HCT116 (cell line): ENCODE measurements around the gene GBF1. TPM values are rescaled to one million over a fixed set of nuclear protein-coding genes. Genes with fewer than 3 reads are reported as not detected.

Source experiments
- ATAC-seq: fragments of 200-7000 bp; cut with Tn5 transposase; 2 replicates; pipeline ENCODE4 v1.9.1; 2020; ENCODE audit warnings: mild to moderate bottlenecking, moderate library complexity
- BruUV-seq: library from RNA; stranded (reverse); fragments of 400-500 nt; replicated peaks from 2 replicates; lab custom pipeline; 2021; lab: Mats Ljungman, UMichigan
- CTCF ChIA-PET: fragments of 300-600 bp; sonication (Branson Sonifier 250); formaldehyde crosslinking; loops from one replicate; lab custom pipeline; 2021; ENCODE audit warnings: antibody characterized with exemption; lab: Charles Lee
- POLR2A ChIA-PET: fragments of 300-600, 350-600 bp; sonication (Branson Sonifier 250); formaldehyde crosslinking; loops from one replicate; lab custom pipeline; 2021; ENCODE audit warnings: antibody characterized with exemption; lab: Charles Lee
- RAD21 ChIA-PET, 2 experiments: fragments of 300-600 bp; sonication (Branson Sonifier 250); formaldehyde crosslinking; loops; one replicate each; lab custom pipeline; 2023; ENCODE audit warnings: low total read pairs in 2 of 2; ENCODE audit not compliant: uncharacterized antibody in 2 of 2, unreplicated experiment in 2 of 2, low non-redundant PET in 1 of 2; lab: Charles Lee
- DNase-seq: peaks from one replicate; pipeline ENCODE4 v3.0.0-alpha.2; 2010; ENCODE audit warnings: low read depth, low spot score
- H2AFZ ChIP-seq: fragments of 200-600 bp; shearing (Covaris generic), sonication (generic); 2 replicates; pipeline ENCODE4 v1.6.1; 2017; ENCODE audit warnings: low read depth, mixed run types, mixed read lengths, antibody characterized with exemption, low read length; ENCODE audit not compliant: poor library complexity, severe bottlenecking
- H3K27ac ChIP-seq: 2 replicates; pipeline ENCODE4 v1.5.1; 2012; ENCODE audit warnings: low read depth, low read length
- H3K27me3 ChIP-seq: fragments of 200-600 bp; sonication (generic); 2 replicates; pipeline ENCODE4 v1.6.1; 2016; ENCODE audit warnings: mixed run types, low read length, mixed read lengths; ENCODE audit not compliant: insufficient read depth
- H3K36me3 ChIP-seq, 2 experiments: fragments of 200-500 bp in 1 of 2; fragments of 200-600 bp in 1 of 2; sonication (Bioruptor generic) in 1 of 2; sonication (generic) in 1 of 2; 2 replicates each; pipeline versions ENCODE4 v1.5.1 to v1.6.1; 2014 to 2016; ENCODE audit warnings: low read length in 2 of 2, inconsistent platforms in 1 of 2, mixed read lengths in 1 of 2, mixed run types in 1 of 2; ENCODE audit not compliant: insufficient read depth in 2 of 2, control insufficient read depth in 1 of 2
- H3K4me1 ChIP-seq, 2 experiments: fragments of 200-600 bp in 1 of 2; sonication (generic) in 1 of 2; 2 replicates each; pipeline versions ENCODE4 v1.5.1 to v1.6.1; 2012 to 2017; ENCODE audit warnings: low read length in 2 of 2, inconsistent platforms in 1 of 2, mild to moderate bottlenecking in 1 of 2, mixed read lengths in 1 of 2, mixed run types in 1 of 2, moderate library complexity in 1 of 2; ENCODE audit not compliant: insufficient read depth in 2 of 2, control insufficient read depth in 1 of 2
- H3K4me2 ChIP-seq: fragments of 200-600 bp; sonication (generic); 2 replicates; pipeline ENCODE4 v1.6.1; 2017; ENCODE audit warnings: mixed run types, low read length, mixed read lengths
- H3K4me3 ChIP-seq, 2 experiments: fragments of 200-600 bp in 1 of 2; sonication (generic) in 1 of 2; replicated peaks in 1 of 2; 2 replicates each; pipeline ENCODE4 v1.5.1; 2011 to 2016; ENCODE audit warnings: low read length in 2 of 2, control low read depth in 1 of 2, low read depth in 1 of 2, mild to moderate bottlenecking in 1 of 2, mixed read lengths in 1 of 2, mixed run types in 1 of 2
- H3K79me2 ChIP-seq: fragments of 200-600 bp; sonication (generic); 2 replicates; pipeline ENCODE4 v1.6.1; 2017; ENCODE audit warnings: mild to moderate bottlenecking, mixed run types, low read length, moderate library complexity, mixed read lengths; ENCODE audit not compliant: insufficient read depth
- H3K9ac ChIP-seq: fragments of 200-600 bp; sonication (generic); 2 replicates; pipeline ENCODE4 v1.6.1; 2016; ENCODE audit warnings: low read length, mixed read lengths
- H3K9me2 ChIP-seq: fragments of 200-600 bp; sonication (generic), shearing (Covaris generic); 2 replicates; pipeline ENCODE4 v1.6.1; 2017; ENCODE audit warnings: mixed run types, mild to moderate bottlenecking, moderate library complexity; ENCODE audit not compliant: insufficient read depth
- H3K9me3 ChIP-seq, 2 experiments: fragments of 200-500 bp in 1 of 2; fragments of 200-600 bp in 1 of 2; sonication (Bioruptor generic) in 1 of 2; sonication (generic) in 1 of 2; 2 replicates each; pipeline ENCODE4 v1.6.1; 2014 to 2017; ENCODE audit warnings: low read length in 2 of 2, mixed read lengths in 2 of 2, inconsistent platforms in 1 of 2, low read depth in 1 of 2, mild to moderate bottlenecking in 1 of 2, mixed run types in 1 of 2, moderate library complexity in 1 of 2; ENCODE audit not compliant: control insufficient read depth in 1 of 2, insufficient read depth in 1 of 2
- H4K20me1 ChIP-seq: fragments of 200-600 bp; sonication (generic), shearing (Covaris generic); 2 replicates; pipeline ENCODE4 v1.6.1; 2017; ENCODE audit warnings: mixed run types, mild to moderate bottlenecking, moderate library complexity; ENCODE audit not compliant: insufficient read depth
- CBX3 ChIP-seq: IDR thresholded peaks from 2 replicates; pipeline ENCODE4 v1.6.1; 2012; ENCODE audit warnings: low read depth
- POLR2A ChIP-seq: IDR thresholded peaks from 2 replicates; pipeline ENCODE4 v1.7.0; 2011; ENCODE audit warnings: borderline replicate concordance; ENCODE audit not compliant: insufficient read depth, insufficient read length; ENCODE audit errors: extremely low read depth
- intact Hi-C: fragments of 100-400 bp; cut with micrococcal nuclease; formaldehyde crosslinking; loops from 2 replicates; pipeline ENCODE4 v1.10.0; 2022
- total RNA-seq: library from RNA; stranded (reverse); gene quantifications from one replicate; pipeline ENCODE4 v1.2.1, GENCODE V29; 2021; ENCODE audit not compliant: unreplicated experiment
- TF ChIP-seq, protein P1 (sequence below): IDR thresholded peaks from 2 replicates; pipeline ENCODE4 v1.6.1; 2011; ENCODE audit warnings: mild to moderate bottlenecking, low read length, moderate library complexity; ENCODE audit not compliant: insufficient replicate concordance; ENCODE audit errors: extremely low read depth
- TF ChIP-seq, protein P2 (sequence below): IDR thresholded peaks from 2 replicates; pipeline ENCODE4 v1.6.1; 2012

The GBF1 gene
- total RNA-seq, 1 experiment from 2014 or later, result 58.9 TPM

DNA sequence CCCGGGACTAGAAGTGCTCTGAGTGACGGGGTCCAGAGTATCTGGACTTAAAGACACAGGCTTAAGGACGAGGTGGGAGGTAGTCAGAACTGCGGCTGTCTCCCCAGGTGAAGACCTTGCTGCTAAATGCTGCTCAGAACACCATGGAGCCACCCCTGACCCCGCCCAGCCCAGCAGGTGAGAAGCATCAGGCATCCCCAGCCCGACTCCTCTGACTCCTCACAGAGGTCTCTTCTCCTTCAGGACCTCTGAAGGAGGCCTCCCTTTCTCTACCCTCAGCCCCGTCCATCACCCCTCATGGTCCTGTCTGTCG lies 156.0 kb downstream of the GBF1 start:
- Histone ChIP-seq H3K36me3 (peaks cover 11 to 26% of the 10 kb centered on the region in 2 experiments; a peak in 3 of 4 replicates), H3K27ac (peak overlapping the region; percentile 56), H4K20me1 (no peaks in the 10 kb centered on the region), H3K4me3 (0 out of 4 replicates have a peak overlapping the region, but pooled peaks of 1 of the 2 experiments have one; percentile 17), H3K27me3 (no peaks in the 10 kb centered on the region), H2AFZ (no peak overlapping the region), H3K79me2 (peaks cover 7% of the 10 kb centered on the region; the same call in 1 of the 2 replicates), H3K9me3 (no peaks in the 10 kb centered on the region), H3K9ac (peak overlapping the region; percentile 51), H3K4me2 (peak overlapping the region; percentile 62), H3K9me2 (no peaks in the 10 kb centered on the region), H3K4me1 (peaks cover 21 to 59% of the 10 kb centered on the region in 2 experiments)
- POLR2A ChIA-PET, result interaction anchor here (3.5 kb wide), 1 partner anchor 171 kb away, joined by 15 read pairs; no protein-coding TSS in a partner anchor
- BruUV-seq, result no TSS peak
- RAD21 ChIA-PET, result interaction anchor here (0.8 to 2.3 kb wide), 2 partner anchors 171 kb away, joined by 3 to 8 read pairs; no protein-coding TSS in a partner anchor
- intact Hi-C loops, result no loop called here
- DNase-seq (no peak), ATAC-seq (no peak)
- TF ChIP-seq, protein P1, sequence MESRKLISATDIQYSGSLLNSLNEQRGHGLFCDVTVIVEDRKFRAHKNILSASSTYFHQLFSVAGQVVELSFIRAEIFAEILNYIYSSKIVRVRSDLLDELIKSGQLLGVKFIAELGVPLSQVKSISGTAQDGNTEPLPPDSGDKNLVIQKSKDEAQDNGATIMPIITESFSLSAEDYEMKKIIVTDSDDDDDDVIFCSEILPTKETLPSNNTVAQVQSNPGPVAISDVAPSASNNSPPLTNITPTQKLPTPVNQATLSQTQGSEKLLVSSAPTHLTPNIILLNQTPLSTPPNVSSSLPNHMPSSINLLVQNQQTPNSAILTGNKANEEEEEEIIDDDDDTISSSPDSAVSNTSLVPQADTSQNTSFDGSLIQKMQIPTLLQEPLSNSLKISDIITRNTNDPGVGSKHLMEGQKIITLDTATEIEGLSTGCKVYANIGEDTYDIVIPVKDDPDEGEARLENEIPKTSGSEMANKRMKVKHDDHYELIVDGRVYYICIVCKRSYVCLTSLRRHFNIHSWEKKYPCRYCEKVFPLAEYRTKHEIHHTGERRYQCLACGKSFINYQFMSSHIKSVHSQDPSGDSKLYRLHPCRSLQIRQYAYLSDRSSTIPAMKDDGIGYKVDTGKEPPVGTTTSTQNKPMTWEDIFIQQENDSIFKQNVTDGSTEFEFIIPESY, result no peak
- TF ChIP-seq CBX3 (no peak), POLR2A (no peak)
- TF ChIP-seq, protein P2, sequence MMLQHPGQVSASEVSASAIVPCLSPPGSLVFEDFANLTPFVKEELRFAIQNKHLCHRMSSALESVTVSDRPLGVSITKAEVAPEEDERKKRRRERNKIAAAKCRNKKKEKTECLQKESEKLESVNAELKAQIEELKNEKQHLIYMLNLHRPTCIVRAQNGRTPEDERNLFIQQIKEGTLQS, result no peak
- CTCF ChIA-PET, result interaction anchor here (1.0 to 9.3 kb wide), 3 partner anchors 7 to 172 kb away, joined by 3 to 154 read pairs (median 3); partner anchors contain the start of genes ELOVL3 and SUFU
